ENCODE results near the gene STK4. TPM values are rescaled to one million over a fixed set of nuclear protein-coding genes. Genes with fewer than 3 reads are reported as not detected.
A peak's percentile ranks its signal among the peaks of the same experiment; 100 is the strongest.

STK4 gene
- 10.0 and 12.7 TPM in 2 replicates for total RNA-seq

DNA sequence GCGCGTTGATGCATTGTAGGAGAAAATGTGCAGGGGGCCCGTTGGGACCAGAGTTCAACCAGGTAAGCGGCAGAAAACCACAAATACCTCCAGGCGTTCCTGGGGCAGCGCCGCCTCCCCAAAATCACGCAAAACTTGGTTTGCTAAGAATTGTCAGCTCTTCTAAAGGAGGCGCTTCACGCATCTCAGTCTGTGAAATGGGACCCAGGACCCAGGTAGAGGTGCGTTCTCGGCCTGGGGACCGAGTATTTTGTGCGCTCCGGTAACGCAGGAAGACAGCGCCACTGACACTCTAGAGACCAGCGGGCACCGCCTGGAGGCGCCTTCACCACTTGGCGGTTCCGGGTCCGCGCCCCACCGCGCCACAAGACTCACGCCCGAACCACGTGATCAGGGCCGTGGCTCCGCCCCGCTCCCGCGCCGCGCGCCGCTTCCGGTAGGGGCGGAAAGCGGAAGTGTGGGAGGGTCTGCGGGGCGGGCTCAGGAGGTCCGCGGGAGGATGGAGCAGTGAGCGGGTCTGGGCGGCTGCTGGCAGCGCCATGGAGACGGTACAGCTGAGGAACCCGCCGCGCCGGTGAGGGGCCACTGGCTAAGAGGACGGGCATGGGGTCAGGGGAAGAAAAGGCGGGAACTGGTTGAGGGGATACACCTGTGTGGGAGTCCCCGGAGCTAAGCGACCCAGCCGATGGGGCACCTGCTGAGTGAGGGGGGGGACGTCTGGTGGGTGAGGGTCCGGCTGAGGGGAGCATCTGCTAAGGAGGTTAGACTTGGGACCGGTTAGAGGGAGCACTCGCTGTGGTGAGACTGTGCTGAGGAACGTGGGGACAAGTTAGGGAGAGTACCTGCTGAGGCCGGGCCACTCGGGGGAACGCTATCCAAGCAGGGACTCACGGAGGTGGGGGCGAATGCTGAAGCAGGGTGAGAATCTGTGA, at the start of gene STK4:
Gene STK4, plus strand, starts transcription at position 483 of the 932 bp plus-strand sequence. Its CDS starts 57 bp downstream, at position 540.
- peak; percentile 92 to 95 for DNase-seq (ENCODE audit: low read depth in 2 of 2)

GRCh38 chr20:44916586-44916985, 49.7 kb upstream of the STK4 start:
- DNase-seq (ENCODE audit: low read depth in 2 of 2): no peak

GRCh38 chr20:44917399-44917798, 48.9 kb upstream of the STK4 start:
- DNase-seq (ENCODE audit: low read depth in 2 of 2): no peak

DNA sequence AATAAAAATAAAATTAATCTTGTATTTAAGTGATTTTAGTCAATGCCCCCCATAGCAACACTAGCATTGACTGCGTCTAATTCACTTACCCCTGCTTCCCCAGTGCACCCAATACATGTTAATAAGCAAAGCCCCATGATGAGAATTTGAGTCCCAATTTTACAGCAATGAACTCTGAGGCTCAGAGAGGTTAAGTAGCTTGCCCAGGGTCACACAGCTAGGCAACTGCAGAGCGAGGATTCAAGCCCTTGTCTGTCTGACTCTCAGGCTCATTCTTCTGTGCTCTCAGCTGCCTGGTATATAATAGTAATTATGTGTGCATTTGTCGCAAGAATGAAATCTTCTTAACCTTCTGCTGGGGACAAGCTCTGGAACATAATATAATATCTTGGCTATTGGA, 48.0 kb upstream of the STK4 start:
- DNase-seq (ENCODE audit: low read depth in 2 of 2): no peak

DNA sequence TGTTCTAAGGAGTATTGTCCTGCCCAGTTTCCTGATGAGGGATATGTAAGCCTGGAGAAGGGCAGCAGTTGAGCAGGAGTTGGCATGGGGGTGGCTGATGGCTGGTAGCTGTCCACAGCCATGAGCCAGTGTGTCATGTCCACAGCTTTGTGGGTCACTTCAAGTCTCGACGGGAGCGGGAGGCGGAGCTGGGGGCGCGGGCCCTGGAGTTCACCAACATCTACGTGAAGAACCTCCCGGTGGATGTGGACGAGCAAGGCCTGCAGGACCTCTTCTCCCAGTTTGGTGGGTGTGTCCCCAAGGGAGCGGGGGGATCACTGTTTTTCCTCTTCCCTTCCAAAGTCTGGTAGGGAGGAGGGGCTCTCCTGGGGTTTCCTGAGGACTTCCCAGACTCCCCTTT, 47.6 kb upstream of the STK4 start:
- DNase-seq (ENCODE audit: low read depth in 2 of 2): no peak

GRCh38 chr20:44921447-44921846, 44.9 kb upstream of the STK4 start:
- no peak for DNase-seq (ENCODE audit: low read depth in 2 of 2)

DNA sequence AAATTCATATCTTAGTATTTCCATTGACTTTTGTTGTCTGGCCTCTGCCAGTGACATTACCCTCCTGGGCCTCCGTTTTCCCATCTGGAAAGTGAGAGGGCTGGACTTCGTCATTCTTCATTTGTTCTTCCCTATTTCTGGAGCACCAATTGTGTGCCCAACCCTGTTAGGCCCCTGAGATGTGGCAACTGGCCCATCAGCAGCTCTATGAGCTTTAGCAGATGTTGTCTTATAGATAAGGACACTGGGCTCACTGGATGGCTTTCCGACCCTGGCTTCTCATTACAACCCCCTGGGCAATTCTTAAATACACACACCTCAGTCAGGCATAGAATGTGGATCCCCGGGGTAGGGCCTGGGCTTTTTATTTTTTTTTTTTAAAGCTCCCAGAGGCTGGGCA, 41.8 kb upstream of the STK4 start:
- no peak for DNase-seq (ENCODE audit: low read depth in 2 of 2)

GRCh38 chr20:44928595-44928994, 37.7 kb upstream of the STK4 start:
- DNase-seq (ENCODE audit: low read depth in 2 of 2): no peak

- DNase-seq (ENCODE audit: low read depth in 2 of 2): no peak
Measured at GRCh38 chr20:44930517-44931168, 35.7 kb upstream of the STK4 start.

- DNase-seq (ENCODE audit: low read depth in 2 of 2): no peak
Measured at GRCh38 chr20:44931911-44932310, 34.4 kb upstream of the STK4 start.

DNA sequence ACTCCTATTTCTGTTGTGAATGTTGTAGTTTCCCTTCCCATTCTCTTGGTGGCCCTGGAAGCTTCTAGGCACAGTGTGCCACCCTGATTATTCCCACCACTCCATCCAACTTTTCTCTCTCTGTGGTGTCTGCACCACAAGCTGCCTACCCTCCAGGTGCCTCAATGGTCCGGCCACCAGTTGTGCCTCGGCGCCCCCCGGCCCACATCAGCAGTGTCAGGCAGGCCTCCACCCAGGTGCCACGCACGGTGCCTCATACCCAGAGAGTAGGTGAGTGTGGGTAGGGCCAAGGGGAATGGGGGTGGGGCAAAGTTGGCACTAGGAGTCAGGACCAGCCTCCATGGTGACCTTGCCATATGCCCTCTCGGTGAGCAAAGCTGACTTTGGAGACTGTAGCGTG, 33.4 kb upstream of the STK4 start:
- no peak for DNase-seq (ENCODE audit: low read depth in 2 of 2)

GRCh38 chr20:44936510-44936909, 29.8 kb upstream of the STK4 start:
- no peak for DNase-seq (ENCODE audit: low read depth in 2 of 2)

DNA sequence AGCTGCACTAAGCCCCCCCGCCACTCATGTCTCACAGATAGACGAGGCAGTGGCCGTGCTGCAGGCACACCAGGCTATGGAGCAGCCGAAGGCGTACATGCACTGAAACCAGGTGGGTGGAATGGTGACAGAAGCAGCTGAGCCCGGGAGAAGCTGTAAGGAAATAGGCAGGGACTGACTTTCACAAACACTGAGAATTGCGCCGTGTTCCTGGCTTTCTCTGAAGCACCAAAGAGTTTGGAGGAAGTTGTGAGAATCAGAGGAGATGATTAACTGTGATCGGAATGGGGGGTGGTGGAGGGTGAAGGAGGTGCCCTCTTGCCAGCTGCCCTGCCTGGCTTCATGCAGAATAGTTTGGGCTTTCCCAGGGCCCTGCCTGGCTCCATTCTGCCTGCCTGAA, 27.7 kb upstream of the STK4 start:
- peak in 1 of 2 donors; percentile 62 for DNase-seq (ENCODE audit: low read depth in 2 of 2)

GRCh38 chr20:44941120-44941691, 25.1 kb upstream of the STK4 start:
- DNase-seq (ENCODE audit: low read depth in 2 of 2): no peak

DNA sequence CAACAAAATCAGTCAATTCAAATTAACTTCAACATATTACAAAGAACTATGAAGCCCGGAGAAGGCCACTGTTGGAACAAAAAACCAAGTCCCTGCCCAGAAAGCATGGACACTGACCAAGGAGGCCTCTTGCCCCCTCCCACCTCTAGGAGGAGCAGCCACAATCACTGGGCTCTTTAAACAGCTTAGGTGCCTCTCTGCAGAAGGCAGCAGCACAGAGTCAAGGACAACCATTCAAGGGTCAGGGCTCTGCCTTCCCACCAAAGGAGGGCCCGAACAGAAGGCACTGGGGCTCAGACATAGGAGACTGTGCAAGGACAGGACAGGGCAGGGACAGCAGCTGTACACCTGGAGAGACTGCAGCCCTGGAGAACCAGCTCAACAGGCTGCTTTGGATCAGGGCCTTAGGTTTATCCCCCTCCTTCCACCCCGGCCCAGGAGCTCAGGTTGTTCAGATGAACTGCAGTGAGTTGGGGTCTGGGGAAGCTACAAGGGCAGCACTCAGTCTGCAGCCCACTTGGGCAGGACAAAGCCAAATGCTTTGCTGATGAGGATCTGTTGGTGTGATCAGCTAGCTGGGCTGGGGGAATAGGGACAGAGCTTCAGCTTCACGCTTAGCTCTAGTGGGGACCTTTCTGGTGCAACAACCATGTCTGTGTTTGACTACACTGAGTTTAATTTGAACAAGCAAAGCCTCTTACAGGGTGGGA, 23.9 kb upstream of the STK4 start:
- no peak for DNase-seq (ENCODE audit: low read depth in 2 of 2)

DNA sequence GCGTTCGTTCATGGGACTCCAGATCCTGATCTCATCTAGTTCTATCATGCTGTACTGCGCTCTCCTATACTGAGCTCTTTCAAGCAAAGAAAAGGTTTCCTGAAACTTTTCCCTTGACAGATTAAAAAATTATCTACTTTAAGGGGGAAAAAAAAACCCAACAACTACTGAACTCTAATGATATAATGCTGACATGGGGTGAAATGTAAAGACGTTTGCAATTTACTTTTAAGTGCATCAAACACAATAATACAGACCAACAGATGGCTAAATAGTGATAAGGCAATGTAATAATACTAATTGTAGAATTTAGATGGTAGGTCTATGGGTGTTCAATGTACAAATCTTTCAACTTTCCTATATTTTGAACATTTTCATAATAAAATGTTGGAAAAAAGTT, 22.5 kb upstream of the STK4 start:
- no peak for DNase-seq (ENCODE audit: low read depth in 2 of 2)

GRCh38 chr20:44945261-44945660, 21.1 kb upstream of the STK4 start:
- no peak for DNase-seq (ENCODE audit: low read depth in 2 of 2)

DNA sequence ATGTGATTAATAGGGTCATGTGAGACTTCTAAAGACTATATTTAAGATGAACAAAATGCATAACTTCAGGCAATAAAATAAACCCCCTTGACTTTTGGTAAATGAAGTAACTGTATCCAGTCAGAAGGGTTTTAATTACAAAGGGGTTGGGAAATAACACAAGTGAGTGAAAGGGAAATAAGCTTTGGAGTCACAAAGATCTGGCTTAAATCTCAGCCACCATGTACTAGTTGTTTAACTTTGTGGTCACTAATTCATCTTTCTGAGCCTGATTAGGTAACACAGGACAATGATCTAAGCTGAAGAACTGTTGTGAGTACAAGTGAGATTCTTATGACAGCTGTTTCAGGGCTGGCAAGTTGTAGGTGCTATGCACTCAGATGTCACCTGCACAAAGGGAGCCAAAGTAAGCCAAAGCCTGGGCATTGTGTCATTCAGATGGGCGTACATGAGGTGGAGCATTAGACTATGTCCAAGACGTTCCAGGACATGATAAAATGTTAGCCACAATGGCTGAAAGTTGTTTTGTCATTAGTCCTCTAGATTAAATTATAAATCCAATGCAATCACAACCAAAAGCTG, 19.9 kb upstream of the STK4 start:
- no peak for DNase-seq (ENCODE audit: low read depth in 2 of 2)

DNA sequence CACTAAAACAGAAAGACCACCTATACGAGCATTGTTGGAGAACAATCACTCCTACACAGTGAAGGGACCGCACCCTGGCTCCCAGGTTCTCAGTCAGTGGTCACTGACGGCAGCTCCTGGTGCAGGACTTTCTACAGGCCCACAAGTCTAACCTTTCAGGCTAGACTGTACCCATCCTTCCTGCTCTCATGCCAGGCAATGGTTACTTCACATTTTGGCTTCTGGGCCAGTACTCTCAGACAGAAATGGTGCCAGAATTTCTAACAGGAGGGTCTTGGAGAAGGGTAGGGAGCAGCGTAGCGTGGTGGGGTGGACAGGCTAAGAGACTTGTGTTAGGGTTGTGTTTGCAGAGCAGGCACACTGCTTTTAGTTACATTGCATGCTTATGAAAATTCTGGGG, 18.2 kb upstream of the STK4 start:
- no peak for DNase-seq (ENCODE audit: low read depth in 2 of 2)

DNA sequence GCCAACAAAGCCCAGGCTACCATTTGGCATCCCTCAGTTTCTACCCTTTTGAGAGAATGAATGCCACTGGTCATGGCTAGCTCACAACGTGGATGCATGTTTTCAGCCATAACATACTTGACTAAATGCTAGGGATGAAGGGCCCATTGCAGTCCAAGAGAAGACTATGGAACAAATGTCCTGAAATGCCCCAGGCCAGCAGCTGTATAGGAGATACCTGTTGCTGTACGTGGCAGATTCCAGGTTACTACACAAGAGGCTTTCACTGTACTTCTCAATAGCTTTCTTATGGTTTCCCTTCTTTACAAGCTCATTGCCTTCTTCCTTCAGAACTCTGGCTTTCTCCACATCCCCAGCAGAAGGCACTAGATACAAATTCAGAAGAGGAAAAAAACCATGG, 17.8 kb upstream of the STK4 start:
- DNase-seq (ENCODE audit: low read depth in 2 of 2): no peak

- no peak for DNase-seq (ENCODE audit: low read depth in 2 of 2)
Measured at GRCh38 chr20:44950368-44950767, 15.9 kb upstream of the STK4 start.

- DNase-seq (ENCODE audit: low read depth in 2 of 2): no peak
Measured at GRCh38 chr20:44952731-44953130, 13.6 kb upstream of the STK4 start.
